HUES48 (cell line): ENCODE data around the gene RSPO4.

ENCODE experiments used
- H3K27ac ChIP-seq: one replicate; pipeline ENCODE4 v1.7.0; 2013; ENCODE audit warnings: low read depth, low read length, inconsistent platforms
- H3K27me3 ChIP-seq: 2 replicates; pipeline ENCODE4 v1.6.1; 2013; ENCODE audit warnings: mild to moderate bottlenecking, low read length; ENCODE audit not compliant: control insufficient read depth, insufficient read depth
- H3K36me3 ChIP-seq: 2 replicates; pipeline ENCODE4 v1.6.1; 2013; ENCODE audit warnings: low read length; ENCODE audit not compliant: control insufficient read depth, insufficient read depth
- H3K4me1 ChIP-seq: 2 replicates; pipeline ENCODE4 v1.6.1; 2013; ENCODE audit warnings: mild to moderate bottlenecking, low read length; ENCODE audit not compliant: control insufficient read depth, insufficient read depth
- H3K4me3 ChIP-seq: 2 replicates; pipeline ENCODE4 v1.5.1; 2013; ENCODE audit warnings: mild to moderate bottlenecking, low read depth, low read length
- H3K9ac ChIP-seq: 2 replicates; pipeline ENCODE4 v1.6.1; 2013; ENCODE audit warnings: mild to moderate bottlenecking, low read depth, low read length, moderate library complexity
- H3K9me3 ChIP-seq: 2 replicates; pipeline ENCODE4 v1.6.1; 2013; ENCODE audit warnings: low read length; ENCODE audit not compliant: control insufficient read depth, insufficient read depth

Gene RSPO4

DNA sequence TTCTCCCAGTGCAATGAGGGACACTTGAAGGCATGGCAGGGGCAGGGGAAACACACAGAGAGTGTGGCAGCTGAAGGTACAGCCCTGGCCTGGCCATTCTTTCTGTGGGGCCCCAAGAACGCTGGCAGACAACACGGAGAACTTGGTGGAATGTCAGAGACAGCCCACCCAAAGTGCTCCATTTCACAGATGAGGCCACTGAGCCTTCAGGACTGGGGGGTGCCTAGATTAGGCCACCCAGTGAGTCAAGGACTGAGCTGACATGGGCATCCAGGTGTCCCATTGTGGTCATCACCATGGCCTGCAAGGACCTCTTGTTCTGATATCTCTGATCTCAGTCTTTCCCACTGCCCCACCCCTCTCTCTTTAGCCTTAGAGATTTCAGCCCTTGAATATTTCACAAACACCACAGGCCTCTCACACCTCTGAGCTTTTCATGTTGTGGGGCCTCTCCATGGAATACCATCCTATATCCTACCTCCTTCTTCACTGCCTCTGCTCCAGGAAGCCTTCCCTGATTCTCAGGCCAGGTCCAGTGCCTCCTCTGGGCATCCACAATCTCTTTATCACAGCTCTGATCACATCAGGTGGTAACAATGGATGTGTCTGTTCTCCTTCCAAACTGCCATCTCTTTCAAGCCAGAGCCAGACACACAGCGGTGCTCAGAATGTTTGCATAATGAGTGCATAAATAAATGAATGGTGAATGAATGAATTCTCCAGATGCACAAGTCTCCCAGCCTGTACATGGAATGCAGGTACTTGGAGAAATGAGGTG lies 2.0 kb upstream of the RSPO4 start:
- Histone ChIP-seq H3K27ac (no peak overlapping the region), H3K9ac (no peak overlapping the region), H3K4me1 (peaks cover 3% of the 10 kb centered on the region; the same call in 1 of the 2 replicates), H3K27me3 (peaks cover 28% of the 10 kb centered on the region), H3K4me3 (no peak overlapping the region), H3K9me3 (no peaks in the 10 kb centered on the region), H3K36me3 (no peaks in the 10 kb centered on the region)

DNA sequence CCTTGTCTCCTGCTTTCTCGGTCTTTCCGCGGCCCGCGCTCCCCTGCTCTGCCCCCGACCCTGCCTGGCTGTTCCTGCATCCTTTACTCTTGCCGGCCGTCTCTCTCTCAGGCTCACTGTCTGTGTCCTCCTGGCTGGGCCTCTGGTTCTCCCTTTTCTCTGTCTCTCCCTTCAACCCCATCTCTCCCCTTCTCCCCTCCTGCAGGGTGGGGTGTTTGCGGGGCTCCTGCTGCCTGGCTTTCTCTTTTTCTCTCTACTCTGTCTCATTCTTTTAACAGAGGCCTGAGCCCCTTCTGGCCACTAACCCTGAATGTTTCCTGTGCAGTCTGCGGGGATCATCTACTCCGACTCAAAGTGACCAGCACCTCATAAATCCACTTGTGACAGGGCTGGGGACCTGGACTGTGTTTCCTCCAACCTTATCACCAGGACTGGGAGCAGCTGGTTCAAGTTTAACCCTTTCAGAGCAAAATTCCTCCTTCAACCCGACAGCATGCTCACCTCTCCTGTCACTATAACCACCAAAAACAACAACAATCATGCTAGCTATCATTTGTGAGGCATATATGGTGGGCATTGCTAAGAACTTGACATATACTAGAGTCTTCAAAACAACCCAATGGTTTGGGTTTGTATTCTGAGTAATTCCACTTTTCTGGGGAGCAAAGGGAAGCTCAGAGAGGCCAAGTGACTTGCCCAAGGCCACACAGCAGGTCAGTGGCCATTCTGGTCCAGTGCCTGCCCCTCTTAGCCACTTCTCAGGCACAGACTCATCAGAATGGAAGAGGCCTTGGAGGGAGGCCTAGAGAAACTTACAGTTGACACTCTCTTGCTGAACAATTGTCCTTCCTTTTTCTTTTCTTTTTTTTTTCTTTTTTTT lies 811 bp upstream of the RSPO4 start:
- Histone ChIP-seq H3K4me3 (peak overlapping the region; percentile 64), H3K36me3 (no peaks in the 10 kb centered on the region), H3K9ac (peak overlapping the region; percentile 39; the same call in 1 of the 2 replicates), H3K4me1 (peaks cover 3% of the 10 kb centered on the region; the same call in 1 of the 2 replicates), H3K27me3 (peaks cover 28% of the 10 kb centered on the region), H3K27ac (no peak overlapping the region), H3K9me3 (no peaks in the 10 kb centered on the region)

DNA sequence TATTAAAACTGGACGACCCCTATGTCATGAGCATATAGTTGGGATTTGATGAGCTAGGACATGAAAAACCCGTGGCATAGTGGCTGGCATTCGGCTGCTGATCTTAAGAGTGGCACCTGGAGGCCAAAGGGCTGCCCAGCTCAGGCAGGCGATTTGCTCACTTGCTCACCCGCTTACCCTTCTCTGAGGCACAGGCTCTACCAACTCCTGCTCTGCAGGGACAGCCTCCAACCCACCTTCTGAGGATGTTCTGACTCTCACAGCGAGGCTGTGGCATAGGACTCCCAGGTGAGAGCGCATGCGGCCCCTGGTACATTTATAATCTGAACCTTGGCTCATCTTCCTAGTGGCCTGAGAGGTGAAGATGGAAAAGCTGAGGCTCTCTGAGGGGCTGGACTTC lies 995 bp downstream of the RSPO4 start:
- H3K9ac ChIP-seq, result no peak overlapping the region

GRCh38 chr20:998231-998830 lies 3.8 kb downstream of the RSPO4 start:
- Histone ChIP-seq H3K4me3 (no peak overlapping the region), H3K9ac (no peak overlapping the region), H3K27me3 (peaks cover 28% of the 10 kb centered on the region), H3K36me3 (no peaks in the 10 kb centered on the region), H3K27ac (no peak overlapping the region), H3K4me1 (no peaks in the 10 kb centered on the region; the same call in 1 of the 2 replicates), H3K9me3 (no peaks in the 10 kb centered on the region)

More for the DNA sequence above, 995 bp downstream of the RSPO4 start:
- H3K4me1 ChIP-seq, result peaks cover 3% of the 10 kb centered on the region; the same call in 1 of the 2 replicates
- no peaks in the 10 kb centered on the region for H3K36me3 ChIP-seq
- no peak overlapping the region for H3K27ac ChIP-seq
- no peaks in the 10 kb centered on the region for H3K9me3 ChIP-seq
- peaks cover 28% of the 10 kb centered on the region for H3K27me3 ChIP-seq
- peak overlapping the region; percentile 64 for H3K4me3 ChIP-seq

GRCh38 chr20:997486-997885 lies 4.6 kb downstream of the RSPO4 start:
- H3K36me3 ChIP-seq, result no peaks in the 10 kb centered on the region
- no peak overlapping the region for H3K27ac ChIP-seq
- H3K27me3 ChIP-seq, result peaks cover 20% of the 10 kb centered on the region
- H3K4me1 ChIP-seq, result no peaks in the 10 kb centered on the region; the same call in 1 of the 2 replicates
- H3K9ac ChIP-seq, result no peak overlapping the region
- no peaks in the 10 kb centered on the region for H3K9me3 ChIP-seq
- no peak overlapping the region for H3K4me3 ChIP-seq

DNA sequence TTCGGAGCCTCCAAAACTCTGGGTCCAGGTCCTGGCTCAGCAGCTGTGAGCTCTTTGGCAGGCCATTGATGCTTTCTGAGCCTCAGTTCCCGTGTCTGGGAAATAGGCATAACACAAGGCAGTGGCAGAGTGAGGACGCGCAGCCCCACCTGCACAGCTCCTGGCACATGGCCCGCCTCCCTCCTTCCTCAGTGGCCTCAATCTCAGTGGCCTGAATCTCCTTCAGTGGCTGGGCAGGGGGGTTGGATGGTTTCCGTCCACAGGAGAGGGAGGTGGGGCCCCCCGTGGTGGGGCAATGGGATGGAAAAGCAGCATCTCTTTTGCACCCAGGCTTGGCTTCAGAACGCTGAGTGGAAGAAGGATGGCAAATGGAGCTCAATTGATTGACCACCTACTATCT lies 5.1 kb downstream of the RSPO4 start:
- Histone ChIP-seq H3K27me3 (peaks cover 18% of the 10 kb centered on the region), H3K9me3 (no peaks in the 10 kb centered on the region), H3K9ac (no peak overlapping the region), H3K36me3 (no peaks in the 10 kb centered on the region), H3K4me3 (no peak overlapping the region), H3K4me1 (no peaks in the 10 kb centered on the region; the same call in 1 of the 2 replicates), H3K27ac (no peak overlapping the region)

- H3K4me3 ChIP-seq, result no peak overlapping the region
- no peaks in the 10 kb centered on the region for H3K36me3 ChIP-seq
- no peaks in the 10 kb centered on the region for H3K4me1 ChIP-seq
- H3K9me3 ChIP-seq, result no peaks in the 10 kb centered on the region
- no peak overlapping the region for H3K27ac ChIP-seq
- H3K27me3 ChIP-seq, result no peaks in the 10 kb centered on the region
- H3K9ac ChIP-seq, result no peak overlapping the region
These were observed 6.9 kb downstream of the RSPO4 start for GRCh38 chr20:995170-995569.

DNA sequence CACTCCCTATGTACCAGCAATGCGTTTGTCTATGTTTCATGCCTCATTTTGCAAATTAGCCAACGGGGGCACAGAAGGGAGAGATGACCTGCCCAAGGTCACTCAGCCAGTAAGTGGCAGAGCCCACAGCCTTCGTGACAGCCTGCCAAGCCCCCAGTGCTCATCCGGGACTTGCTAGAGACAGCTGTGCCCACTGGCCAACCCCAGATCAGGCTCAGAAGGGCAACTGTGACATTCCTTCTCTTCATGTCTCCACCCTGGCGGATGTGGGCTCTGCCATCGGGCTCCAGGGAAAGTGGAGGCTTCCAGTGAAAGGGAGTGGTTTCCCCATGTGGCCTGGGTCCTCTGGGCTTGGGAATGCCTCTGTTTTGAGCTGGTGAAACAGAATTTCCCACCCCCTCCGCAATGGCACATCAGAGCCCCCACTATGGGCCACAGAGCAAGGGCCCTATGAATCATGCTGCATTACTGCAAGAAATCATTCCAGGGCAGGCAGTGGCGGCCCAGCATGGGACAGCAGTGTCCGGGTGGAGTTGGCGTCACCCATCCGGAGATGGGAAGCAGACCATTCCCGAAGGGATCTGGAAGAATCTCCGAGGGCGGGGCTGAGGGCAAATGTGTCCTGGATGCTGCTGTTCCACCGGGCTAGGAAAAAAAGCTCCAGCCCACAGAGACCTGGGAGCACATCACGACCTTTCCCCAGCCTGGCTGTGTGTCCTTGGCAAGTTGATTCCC lies 9.1 kb downstream of the RSPO4 start:
- Histone ChIP-seq H3K4me1 (no peaks in the 10 kb centered on the region), H3K27ac (no peak overlapping the region), H3K4me3 (no peak overlapping the region), H3K9ac (no peak overlapping the region), H3K36me3 (no peaks in the 10 kb centered on the region), H3K27me3 (no peaks in the 10 kb centered on the region), H3K9me3 (no peaks in the 10 kb centered on the region)

- no peaks in the 10 kb centered on the region for H3K4me1 ChIP-seq
- H3K9me3 ChIP-seq, result no peaks in the 10 kb centered on the region
- no peak overlapping the region for H3K4me3 ChIP-seq
- H3K27me3 ChIP-seq, result no peaks in the 10 kb centered on the region
- H3K36me3 ChIP-seq, result no peaks in the 10 kb centered on the region
- H3K27ac ChIP-seq, result no peak overlapping the region
- H3K9ac ChIP-seq, result no peak overlapping the region
These were observed 10.3 kb downstream of the RSPO4 start for GRCh38 chr20:991850-992249.

GRCh38 chr20:990293-990959 lies 11.7 kb downstream of the RSPO4 start:
- no peaks in the 10 kb centered on the region for H3K36me3 ChIP-seq
- H3K4me3 ChIP-seq, result no peak overlapping the region
- H3K27ac ChIP-seq, result no peak overlapping the region
- no peak overlapping the region for H3K9ac ChIP-seq
- no peaks in the 10 kb centered on the region for H3K9me3 ChIP-seq
- H3K27me3 ChIP-seq, result no peaks in the 10 kb centered on the region
- no peaks in the 10 kb centered on the region for H3K4me1 ChIP-seq
